MCF 10A (cell line): ENCODE results near the gene HSPBAP1. TPM values are rescaled to one million over a fixed set of nuclear protein-coding genes. Genes with fewer than 3 reads are reported as not detected.

Experiments used
- BruUV-seq: library from RNA; stranded (reverse); fragments of 400-500 nt; replicated peaks from 2 replicates; lab custom pipeline; 2021; lab: Mats Ljungman, UMichigan
- CTCF ChIA-PET: fragments of 300-600 bp; sonication (Branson Sonifier 250); formaldehyde crosslinking; extraction: SDS; loops from one replicate; lab custom pipeline; 2021; ENCODE audit warnings: antibody characterized with exemption, inconsistent platforms; lab: Yijun Ruan, JAX
- POLR2A ChIA-PET: fragments of 300-600, 350-650 bp; sonication (Branson Sonifier 250); formaldehyde crosslinking; extraction: SDS; loops from one replicate; lab custom pipeline; 2020; ENCODE audit warnings: antibody characterized with exemption, inconsistent platforms; lab: Yijun Ruan, JAX
- DNase-seq: peaks from one replicate; pipeline ENCODE4 v3.0.0-alpha.2; 2018; ENCODE audit not compliant: unreplicated experiment
- H3K27ac Mint-ChIP-seq: one replicate; pipeline ENCODE4 v1.8.0; 2022; ENCODE audit warnings: mild to moderate bottlenecking, low read depth, mixed read lengths; ENCODE audit not compliant: unreplicated experiment
- H3K27me3 Mint-ChIP-seq: one replicate; pipeline ENCODE4 v1.8.0; 2022; ENCODE audit warnings: mixed read lengths; ENCODE audit not compliant: insufficient read depth, unreplicated experiment
- H3K36me3 Mint-ChIP-seq: one replicate; pipeline ENCODE4 v1.8.0; 2022; ENCODE audit warnings: mild to moderate bottlenecking, moderate library complexity, mixed read lengths; ENCODE audit not compliant: insufficient read depth, unreplicated experiment
- H3K4me1 Mint-ChIP-seq: one replicate; pipeline ENCODE4 v1.8.0; 2022; ENCODE audit warnings: mixed read lengths; ENCODE audit not compliant: insufficient read depth, unreplicated experiment
- H3K4me3 Mint-ChIP-seq: one replicate; pipeline ENCODE4 v1.8.0; 2022; ENCODE audit warnings: mild to moderate bottlenecking, moderate library complexity, mixed read lengths; ENCODE audit not compliant: unreplicated experiment
- H3K9me3 Mint-ChIP-seq: one replicate; pipeline ENCODE4 v1.8.0; 2022; ENCODE audit warnings: mixed read lengths; ENCODE audit not compliant: unreplicated experiment
- intact Hi-C: fragments of 100-400 bp; cut with micrococcal nuclease; formaldehyde crosslinking; loops from 2 replicates; pipeline ENCODE4 v1.14.1; 2022
- total RNA-seq: library from RNA; stranded (reverse); gene quantifications from 2 replicates; pipeline ENCODE4 v1.2.3, GENCODE V29; 2022
- TF ChIP-seq, protein P1 (sequence below): fragments of 200-600 bp; IDR thresholded peaks from one replicate; pipeline ENCODE4 v1.8.0; 2022; ENCODE audit warnings: antibody characterized with exemption, mild to moderate bottlenecking; ENCODE audit not compliant: unreplicated experiment

HSPBAP1 gene
- total RNA-seq, 1 experiment from 2014 or later, result 11.3 TPM

DNA sequence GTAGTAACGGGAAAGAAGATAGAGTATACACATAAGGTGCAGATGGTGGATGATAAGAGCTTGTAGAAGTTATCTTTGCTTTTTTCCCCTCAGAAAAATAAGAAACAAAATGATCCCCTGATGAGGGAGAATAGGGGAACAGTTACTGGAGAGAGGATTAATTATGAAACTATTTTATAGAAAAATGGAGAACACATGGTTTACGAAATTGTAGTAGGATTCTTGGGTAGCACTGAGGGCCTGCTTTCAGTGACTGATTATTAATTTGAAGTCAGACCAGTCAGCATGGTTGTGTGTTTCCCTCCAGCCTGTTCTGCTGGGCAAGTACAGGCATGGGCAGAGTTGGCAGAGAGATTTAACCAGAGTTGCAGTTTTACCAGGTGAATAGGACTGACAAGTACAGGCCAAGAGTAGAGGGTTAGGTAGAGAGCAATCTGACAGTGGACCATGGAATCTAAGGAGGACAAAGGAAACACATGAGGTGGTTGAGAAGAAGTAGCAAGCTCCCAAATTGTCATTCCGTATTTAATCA, 7.1 kb upstream of the HSPBAP1 start:
- H3K9me3 Mint-ChIP-seq, result no peaks in the 10 kb centered on the region
- peaks cover 11% of the 10 kb centered on the region for H3K4me1 Mint-ChIP-seq
- BruUV-seq, result no TSS peak
- no peak overlapping the region for H3K4me3 Mint-ChIP-seq
- H3K27ac Mint-ChIP-seq, result no peak overlapping the region
- peak; percentile 51 for DNase-seq
- ChIA-PET POLR2A (interaction anchor here (0.5 to 2.9 kb wide), 7 partner anchors 9 to 229 kb away, joined by 3 to 16 read pairs (median 4); no protein-coding TSS in a partner anchor), CTCF (interaction anchor here (0.6 to 1.7 kb wide), 4 partner anchors 42 to 248 kb away, joined by 3 to 4 read pairs (median 3); no protein-coding TSS in a partner anchor)
- TF ChIP-seq, protein P1, sequence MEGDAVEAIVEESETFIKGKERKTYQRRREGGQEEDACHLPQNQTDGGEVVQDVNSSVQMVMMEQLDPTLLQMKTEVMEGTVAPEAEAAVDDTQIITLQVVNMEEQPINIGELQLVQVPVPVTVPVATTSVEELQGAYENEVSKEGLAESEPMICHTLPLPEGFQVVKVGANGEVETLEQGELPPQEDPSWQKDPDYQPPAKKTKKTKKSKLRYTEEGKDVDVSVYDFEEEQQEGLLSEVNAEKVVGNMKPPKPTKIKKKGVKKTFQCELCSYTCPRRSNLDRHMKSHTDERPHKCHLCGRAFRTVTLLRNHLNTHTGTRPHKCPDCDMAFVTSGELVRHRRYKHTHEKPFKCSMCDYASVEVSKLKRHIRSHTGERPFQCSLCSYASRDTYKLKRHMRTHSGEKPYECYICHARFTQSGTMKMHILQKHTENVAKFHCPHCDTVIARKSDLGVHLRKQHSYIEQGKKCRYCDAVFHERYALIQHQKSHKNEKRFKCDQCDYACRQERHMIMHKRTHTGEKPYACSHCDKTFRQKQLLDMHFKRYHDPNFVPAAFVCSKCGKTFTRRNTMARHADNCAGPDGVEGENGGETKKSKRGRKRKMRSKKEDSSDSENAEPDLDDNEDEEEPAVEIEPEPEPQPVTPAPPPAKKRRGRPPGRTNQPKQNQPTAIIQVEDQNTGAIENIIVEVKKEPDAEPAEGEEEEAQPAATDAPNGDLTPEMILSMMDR, result no peak
- intact Hi-C loops, result no loop called here
- H3K27me3 Mint-ChIP-seq, result no peaks in the 10 kb centered on the region
- H3K36me3 Mint-ChIP-seq, result no peaks in the 10 kb centered on the region

DNA sequence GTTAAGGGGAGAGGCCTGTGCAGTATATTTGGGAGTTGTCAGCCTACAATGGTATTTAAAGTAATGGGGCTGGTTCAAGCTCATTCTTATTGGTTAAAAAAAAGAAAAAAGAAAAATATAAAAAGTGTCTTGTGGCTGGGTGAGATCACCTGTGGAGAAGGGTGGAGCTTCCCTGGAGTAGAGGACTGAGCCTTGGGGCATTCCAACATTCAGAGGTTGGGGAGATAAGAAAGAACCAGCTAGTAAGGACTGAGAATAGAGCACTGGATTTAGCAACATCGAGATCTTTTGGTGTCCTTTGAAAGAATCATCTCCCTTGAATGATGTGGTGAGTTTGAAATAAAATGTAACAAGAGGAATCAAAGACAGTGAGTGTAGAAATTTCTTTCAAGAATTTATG, 6.4 kb upstream of the HSPBAP1 start:
- H3K27me3 Mint-ChIP-seq, result no peaks in the 10 kb centered on the region
- H3K9me3 Mint-ChIP-seq, result no peaks in the 10 kb centered on the region
- TF ChIP-seq, protein P1, result no peak
- H3K4me1 Mint-ChIP-seq, result peaks cover 14% of the 10 kb centered on the region
- no TSS peak for BruUV-seq
- CTCF ChIA-PET, result interaction anchor here (0.6 to 1.7 kb wide), 6 partner anchors 14 to 249 kb away, joined by 3 to 4 read pairs (median 3); no protein-coding TSS in a partner anchor
- DNase-seq, result no peak
- POLR2A ChIA-PET, result interaction anchor here (0.6 to 2.9 kb wide), 7 partner anchors 9 to 55 kb away, joined by 3 to 16 read pairs (median 3); no protein-coding TSS in a partner anchor
- intact Hi-C loops, result no loop called here
- no peaks in the 10 kb centered on the region for H3K36me3 Mint-ChIP-seq
- no peak overlapping the region for H3K4me3 Mint-ChIP-seq
- H3K27ac Mint-ChIP-seq, result no peak overlapping the region

DNA sequence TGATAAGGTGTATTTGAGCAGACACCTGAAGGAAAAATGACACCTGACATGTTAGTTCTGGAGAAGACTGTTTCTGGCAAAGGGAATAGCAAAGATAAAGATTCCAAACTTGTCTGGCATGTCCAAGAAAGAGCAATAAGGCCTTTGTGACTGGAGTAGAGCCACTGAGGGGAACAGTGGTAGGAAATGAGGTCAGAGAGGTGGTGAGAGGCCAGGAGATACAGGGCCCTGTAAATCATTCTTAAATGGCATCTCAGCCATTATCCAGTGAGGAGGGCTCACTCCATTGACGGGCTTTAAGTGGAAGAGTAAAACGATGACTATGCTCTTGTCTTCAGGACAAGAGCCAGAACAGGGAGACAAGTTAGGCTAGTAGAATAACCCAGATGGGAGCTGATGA, 5.7 kb upstream of the HSPBAP1 start:
- POLR2A ChIA-PET, result interaction anchor here (0.8 to 2.9 kb wide), 3 partner anchors 9 to 16 kb away, joined by 3 to 16 read pairs (median 6); no protein-coding TSS in a partner anchor
- CTCF ChIA-PET, result interaction anchor here (0.8 to 1.7 kb wide), 5 partner anchors 13 to 238 kb away, joined by 3 read pairs; no protein-coding TSS in a partner anchor
- intact Hi-C loops, result no loop called here
- Mint-ChIP-seq H3K9me3 (no peaks in the 10 kb centered on the region), H3K4me3 (no peak overlapping the region), H3K27me3 (no peaks in the 10 kb centered on the region), H3K36me3 (no peaks in the 10 kb centered on the region), H3K4me1 (peaks cover 14% of the 10 kb centered on the region), H3K27ac (no peak overlapping the region)
- TF ChIP-seq, protein P1, result no peak
- BruUV-seq, result no TSS peak
- no peak for DNase-seq

DNA sequence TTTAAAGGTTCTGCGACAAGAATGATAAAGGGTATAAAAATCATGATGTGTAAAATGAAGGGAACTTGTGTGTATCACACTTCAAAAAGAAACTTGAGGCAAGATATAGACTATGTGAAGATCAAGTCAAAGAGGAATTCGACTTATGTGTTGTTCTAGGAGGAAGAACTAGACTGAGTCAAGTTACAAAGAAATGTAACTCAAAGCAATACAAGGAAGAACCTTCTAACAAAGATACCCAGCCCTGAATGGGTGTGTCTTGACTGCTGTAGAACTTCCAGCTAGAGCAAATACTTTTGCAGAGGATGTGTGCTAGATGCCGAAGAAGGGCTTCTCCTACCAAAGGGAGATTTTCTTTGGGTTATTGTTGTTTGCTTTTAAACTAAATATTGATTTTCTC, 3.7 kb upstream of the HSPBAP1 start:
- Mint-ChIP-seq H3K4me1 (peaks cover 14% of the 10 kb centered on the region), H3K9me3 (no peaks in the 10 kb centered on the region), H3K4me3 (no peak overlapping the region), H3K27ac (no peak overlapping the region), H3K27me3 (no peaks in the 10 kb centered on the region), H3K36me3 (no peaks in the 10 kb centered on the region)
- ChIA-PET CTCF (interaction anchor here (0.6 to 1.4 kb wide), 2 partner anchors 231 to 310 kb away, joined by 3 read pairs; no protein-coding TSS in a partner anchor), POLR2A (interaction anchor here (0.6 to 1.6 kb wide), 7 partner anchors 11 to 381 kb away, joined by 3 to 6 read pairs (median 4); no protein-coding TSS in a partner anchor)
- BruUV-seq, result no TSS peak
- intact Hi-C loops, result no loop called here
- TF ChIP-seq, protein P1, result no peak
- DNase-seq, result no peak
